DOHH2 (cell line): ENCODE measurements around the gene ZNF408.

Experiments
- H3F3A ChIP-seq: fragments of 200-600 bp; sonication (generic), shearing (Covaris generic); 2 replicates; pipeline ENCODE4 v1.6.0; 2016; ENCODE audit warnings: antibody characterized with exemption, mild to moderate bottlenecking; ENCODE audit not compliant: control insufficient read depth, insufficient read depth
- H3K27ac ChIP-seq: fragments of 200-600 bp; sonication (generic); 2 replicates; pipeline ENCODE4 v1.5.1; 2014; ENCODE audit warnings: low read depth, mild to moderate bottlenecking, low read length, moderate library complexity
- H3K27me3 ChIP-seq: fragments of 200-600 bp; sonication (generic); 2 replicates; pipeline ENCODE4 v1.6.1; 2014; ENCODE audit warnings: mild to moderate bottlenecking, low read length, mixed read lengths; ENCODE audit not compliant: control insufficient read depth
- H3K36me3 ChIP-seq: fragments of 200-600 bp; sonication (generic); 2 replicates; pipeline ENCODE4 v1.6.1; 2014; ENCODE audit warnings: mild to moderate bottlenecking, low read length, moderate library complexity, mixed read lengths; ENCODE audit not compliant: control insufficient read depth
- H3K4me1 ChIP-seq: fragments of 200-600 bp; sonication (generic); 2 replicates; pipeline ENCODE4 v1.6.1; 2014; ENCODE audit warnings: mild to moderate bottlenecking, low read length, mixed read lengths; ENCODE audit not compliant: control insufficient read depth
- H3K4me2 ChIP-seq: fragments of 200-600 bp; sonication (generic); 2 replicates; pipeline ENCODE4 v1.6.0; 2014; ENCODE audit warnings: mild to moderate bottlenecking, low read length, moderate library complexity
- H3K4me3 ChIP-seq: fragments of 200-600 bp; sonication (generic); 2 replicates; pipeline ENCODE4 v1.5.1; 2014; ENCODE audit warnings: mild to moderate bottlenecking, low read length, mixed read lengths
- H3K79me2 ChIP-seq: fragments of 200-600 bp; sonication (generic); 2 replicates; pipeline ENCODE4 v1.6.1; 2014; ENCODE audit warnings: mild to moderate bottlenecking, low read length, mixed read lengths; ENCODE audit not compliant: control insufficient read depth
- H3K9me2 ChIP-seq: fragments of 200-600 bp; sonication (generic); replicated peaks from 2 replicates; pipeline ENCODE4 v1.6.1; 2014; ENCODE audit warnings: mild to moderate bottlenecking, low read length, mixed read lengths; ENCODE audit not compliant: control insufficient read depth
- H3K9me3 ChIP-seq: fragments of 200-600 bp; sonication (generic); 2 replicates; pipeline ENCODE4 v1.6.1; 2014; ENCODE audit warnings: antibody characterized with exemption, low read length, mixed read lengths; ENCODE audit not compliant: control insufficient read depth, insufficient read depth
- H4K20me1 ChIP-seq: fragments of 200-600 bp; sonication (generic); 2 replicates; pipeline ENCODE4 v1.6.0; 2014; ENCODE audit warnings: low read depth, mild to moderate bottlenecking, antibody characterized with exemption, low read length, moderate library complexity; ENCODE audit not compliant: control insufficient read depth, insufficient read depth
- EZH2phosphoT487 ChIP-seq: fragments of 200-600 bp; sonication (generic); IDR thresholded peaks from 2 replicates; pipeline ENCODE4 v1.6.1; 2017; ENCODE audit warnings: borderline replicate concordance, mild to moderate bottlenecking, antibody characterized with exemption, low read length, moderate library complexity, mixed read lengths
- TF ChIP-seq, protein P1 (sequence below): fragments of 200-600 bp; sonication (generic); IDR thresholded peaks from one replicate; pipeline ENCODE4 v1.5.1; 2014; ENCODE audit warnings: antibody characterized with exemption, mild to moderate bottlenecking, low read depth, low read length; ENCODE audit not compliant: poor library complexity, severe bottlenecking

ZNF408 gene

DNA sequence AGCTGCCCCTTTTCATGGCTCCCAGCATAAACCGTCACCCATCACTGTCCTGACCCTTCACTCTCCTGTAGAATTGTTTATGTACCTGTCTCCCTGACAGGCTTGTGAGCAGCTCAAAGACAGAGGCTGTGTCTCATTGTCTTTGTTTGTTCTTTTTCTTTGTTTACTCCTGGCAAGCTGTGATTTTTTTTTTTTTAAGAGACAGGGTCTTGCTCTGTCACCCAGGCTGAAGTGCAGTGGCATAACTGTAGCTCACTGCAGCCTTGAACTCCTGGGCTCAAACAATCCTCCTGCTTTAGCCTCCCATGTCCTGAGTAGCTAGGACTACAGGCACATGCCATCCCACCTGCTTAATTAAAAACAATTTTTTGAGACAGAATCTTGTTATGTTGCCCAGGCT lies 10.1 kb upstream of the ZNF408 start:
- peaks cover 33% of the 10 kb centered on the region for H3K36me3 ChIP-seq
- H3K9me2 ChIP-seq = no peaks in the 10 kb centered on the region
- H3F3A ChIP-seq = no peaks in the 10 kb centered on the region
- H3K4me1 ChIP-seq = no peaks in the 10 kb centered on the region
- H3K9me3 ChIP-seq = no peaks in the 10 kb centered on the region
- H4K20me1 ChIP-seq = no peaks in the 10 kb centered on the region
- H3K79me2 ChIP-seq = no peaks in the 10 kb centered on the region
- TF ChIP-seq, protein P1, sequence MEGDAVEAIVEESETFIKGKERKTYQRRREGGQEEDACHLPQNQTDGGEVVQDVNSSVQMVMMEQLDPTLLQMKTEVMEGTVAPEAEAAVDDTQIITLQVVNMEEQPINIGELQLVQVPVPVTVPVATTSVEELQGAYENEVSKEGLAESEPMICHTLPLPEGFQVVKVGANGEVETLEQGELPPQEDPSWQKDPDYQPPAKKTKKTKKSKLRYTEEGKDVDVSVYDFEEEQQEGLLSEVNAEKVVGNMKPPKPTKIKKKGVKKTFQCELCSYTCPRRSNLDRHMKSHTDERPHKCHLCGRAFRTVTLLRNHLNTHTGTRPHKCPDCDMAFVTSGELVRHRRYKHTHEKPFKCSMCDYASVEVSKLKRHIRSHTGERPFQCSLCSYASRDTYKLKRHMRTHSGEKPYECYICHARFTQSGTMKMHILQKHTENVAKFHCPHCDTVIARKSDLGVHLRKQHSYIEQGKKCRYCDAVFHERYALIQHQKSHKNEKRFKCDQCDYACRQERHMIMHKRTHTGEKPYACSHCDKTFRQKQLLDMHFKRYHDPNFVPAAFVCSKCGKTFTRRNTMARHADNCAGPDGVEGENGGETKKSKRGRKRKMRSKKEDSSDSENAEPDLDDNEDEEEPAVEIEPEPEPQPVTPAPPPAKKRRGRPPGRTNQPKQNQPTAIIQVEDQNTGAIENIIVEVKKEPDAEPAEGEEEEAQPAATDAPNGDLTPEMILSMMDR = no peak
- TF ChIP-seq EZH2phosphoT487 = no peak
- no peak overlapping the region for H3K4me2 ChIP-seq
- no peak overlapping the region for H3K4me3 ChIP-seq
- no peaks in the 10 kb centered on the region for H3K27me3 ChIP-seq
- no peak overlapping the region for H3K27ac ChIP-seq

DNA sequence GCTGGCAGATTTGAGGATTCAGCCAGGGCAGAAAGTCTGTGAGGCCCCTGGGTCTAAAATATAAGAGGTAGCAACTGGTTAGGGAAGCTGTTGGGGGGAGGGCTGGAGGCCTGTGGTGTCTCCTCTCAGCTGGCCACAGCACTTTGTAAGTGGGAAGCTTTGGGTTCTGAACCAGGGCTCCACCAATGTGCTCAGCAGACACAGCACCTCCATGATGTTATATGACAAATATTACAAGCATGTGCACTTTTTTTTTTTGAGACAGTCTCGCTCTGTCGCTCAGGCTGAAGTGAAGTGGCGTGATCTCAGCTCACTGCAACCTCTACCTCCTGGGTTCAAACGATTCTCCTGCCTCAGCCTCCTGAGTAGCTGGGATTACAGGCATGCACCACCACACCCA lies 8.4 kb upstream of the ZNF408 start:
- Histone ChIP-seq H3K36me3 (peaks cover 29% of the 10 kb centered on the region), H4K20me1 (no peaks in the 10 kb centered on the region), H3K9me2 (no peaks in the 10 kb centered on the region), H3F3A (no peaks in the 10 kb centered on the region), H3K4me3 (no peak overlapping the region), H3K27me3 (no peaks in the 10 kb centered on the region), H3K4me2 (no peak overlapping the region), H3K9me3 (no peaks in the 10 kb centered on the region), H3K79me2 (peaks cover 1% of the 10 kb centered on the region; the same call in 1 of the 2 replicates), H3K4me1 (no peaks in the 10 kb centered on the region), H3K27ac (no peak overlapping the region)
- TF ChIP-seq, protein P1 = no peak
- no peak for TF ChIP-seq EZH2phosphoT487

GRCh38 chr11:46693597-46694012 lies 7.2 kb upstream of the ZNF408 start:
- Histone ChIP-seq H3K9me3 (no peaks in the 10 kb centered on the region), H3K4me3 (no peak overlapping the region), H3K79me2 (peaks cover 8% of the 10 kb centered on the region), H3K36me3 (peaks cover 23% of the 10 kb centered on the region), H4K20me1 (no peaks in the 10 kb centered on the region), H3K27ac (no peak overlapping the region), H3F3A (no peaks in the 10 kb centered on the region), H3K4me1 (peaks cover under 1% of the 10 kb centered on the region; the same call in 1 of the 2 replicates), H3K9me2 (no peaks in the 10 kb centered on the region), H3K4me2 (no peak overlapping the region), H3K27me3 (no peaks in the 10 kb centered on the region)
- no peak for TF ChIP-seq EZH2phosphoT487
- TF ChIP-seq, protein P1 = no peak
